AG04450 (cell line): ENCODE results near the gene CENPP. TPM values are rescaled to one million over a fixed set of nuclear protein-coding genes. Genes with fewer than 3 reads are reported as not detected.
A peak's percentile ranks its signal among the peaks of the same experiment; 100 is the strongest.

Experiments used
- CTCF ChIA-PET: fragments of 300-600, 350-600 bp; formaldehyde crosslinking; extraction: SDS; loops from one replicate; lab custom pipeline; 2022; ENCODE audit warnings: antibody characterized with exemption, inconsistent platforms; lab: Charles Lee
- POLR2A ChIA-PET: fragments of 350-600 bp; formaldehyde crosslinking; extraction: SDS; loops from one replicate; lab custom pipeline; 2021; ENCODE audit warnings: antibody characterized with exemption, inconsistent platforms; lab: Yijun Ruan, JAX
- DNase-seq: peaks from one replicate; pipeline ENCODE4 v3.0.0-alpha.2; 2011; ENCODE audit warnings: low read depth, low spot score
- H3K27ac ChIP-seq: one replicate; pipeline ENCODE4 v1.5.1; 2012; ENCODE audit warnings: low read depth, low read length, control low read depth
- H3K27me3 ChIP-seq: one replicate; pipeline ENCODE4 v1.6.0; 2012; ENCODE audit warnings: low read length; ENCODE audit not compliant: control insufficient read depth, insufficient read depth
- H3K4me3 ChIP-seq: 2 replicates; pipeline ENCODE4 v1.5.1; 2011; ENCODE audit warnings: mild to moderate bottlenecking, low read depth, low read length, control low read depth
- H3K9me3 ChIP-seq: 2 replicates; pipeline ENCODE4 v1.5.1; 2012; ENCODE audit warnings: low read length; ENCODE audit not compliant: control insufficient read depth, insufficient read depth
- CTCF ChIP-seq: IDR thresholded peaks from 2 replicates; pipeline ENCODE4 v1.5.1; 2011; ENCODE audit warnings: low read depth, low read length, control low read depth, inconsistent platforms
- polyA plus RNA-seq: library from polyadenylated mRNA; depleted of rRNA; stranded (reverse); fragments of >200 nt; gene quantifications from 2 replicates; pipeline ENCODE4 v1.2.3, GENCODE V29; 2011

Gene CENPP
- polyA plus RNA-seq, 1 experiment = 4.4 TPM

- peak overlapping the region; percentile 11 for H3K27ac ChIP-seq
- POLR2A ChIA-PET = interaction anchor here (0.6 kb wide), 1 partner anchor 49 kb away, joined by 4 read pairs; no protein-coding TSS in a partner anchor
Measured at GRCh38 chr9:92608909-92609445, 283.2 kb downstream of the CENPP start.

GRCh38 chr9:92610470-92611420 lies 285.0 kb downstream of the CENPP start:
- ChIA-PET CTCF (no interaction called here), POLR2A (no interaction called here)
- no peak for DNase-seq
- Histone ChIP-seq H3K4me3 (no peak overlapping the region), H3K27me3 (no peaks in the 10 kb centered on the region), H3K9me3 (no peaks in the 10 kb centered on the region; the same call in 1 of the 2 replicates), H3K27ac (no peak overlapping the region)
- no peak for TF ChIP-seq CTCF

More at GRCh38 chr9:92608909-92609445, 283.2 kb downstream of the CENPP start:
- no peak for TF ChIP-seq CTCF
- H3K9me3 ChIP-seq = peaks cover 3% of the 10 kb centered on the region; the same call in 1 of the 2 replicates
- CTCF ChIA-PET = no interaction called here
- no peaks in the 10 kb centered on the region for H3K27me3 ChIP-seq
- DNase-seq = no peak
- no peak overlapping the region for H3K4me3 ChIP-seq

- Histone ChIP-seq H3K27me3 (no peaks in the 10 kb centered on the region), H3K27ac (no peak overlapping the region), H3K9me3 (no peaks in the 10 kb centered on the region; the same call in 1 of the 2 replicates), H3K4me3 (no peak overlapping the region)
- CTCF ChIA-PET = no interaction called here
- no peak for TF ChIP-seq CTCF
- no peak for DNase-seq
- POLR2A ChIA-PET = no interaction called here
Measured at GRCh38 chr9:92611621-92612285, 286.0 kb downstream of the CENPP start.

GRCh38 chr9:92612292-92612691 lies 286.5 kb downstream of the CENPP start:
- Histone ChIP-seq H3K9me3 (no peaks in the 10 kb centered on the region; the same call in 1 of the 2 replicates), H3K27ac (no peak overlapping the region), H3K27me3 (no peaks in the 10 kb centered on the region), H3K4me3 (no peak overlapping the region)
- CTCF ChIA-PET = no interaction called here
- no peak for TF ChIP-seq CTCF
- POLR2A ChIA-PET = no interaction called here
- no peak for DNase-seq
